GM18951 (cell line): Measurements from ENCODE around the gene CER1.
"Not testable (repeated sequence)": the region's sequence is repeated elsewhere in the genome, so short reads cannot be mapped to it uniquely, and the experiment has no call there.

Experiments used
- POLR2A ChIP-seq: IDR thresholded peaks from 4 replicates; pipeline ENCODE4 v1.6.1; 2011; ENCODE audit warnings: mild to moderate bottlenecking; ENCODE audit not compliant: insufficient read length, insufficient read depth; ENCODE audit errors: extremely low read depth
- in situ Hi-C: fragments of 300-500 bp; cut with MboI; formaldehyde crosslinking; loops from one replicate; pipeline ENCODE4 v1.12.0; 2022; ENCODE audit warnings: low sequenced_read_pairs, mixed read lengths, inconsistent platforms; ENCODE audit not compliant: unreplicated experiment

The CER1 gene

DNA sequence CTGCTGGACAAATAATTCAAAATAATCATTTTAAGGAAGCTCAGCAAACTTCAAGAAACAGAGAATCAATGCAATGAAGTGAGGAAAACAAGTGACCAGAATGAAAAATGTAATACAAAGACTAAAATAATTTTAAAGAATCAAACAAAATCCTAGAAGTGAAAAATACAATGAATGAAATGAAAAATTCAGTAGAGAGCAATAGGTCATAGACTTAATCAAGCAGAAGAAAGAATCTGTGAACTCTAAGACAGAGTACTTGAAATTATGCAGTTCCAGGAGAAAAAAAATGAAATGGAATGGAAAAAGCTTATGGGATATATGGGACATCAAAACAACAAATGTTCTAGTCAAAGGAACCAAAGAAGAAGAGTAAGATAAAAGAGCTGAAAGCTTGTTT is 17.5 kb downstream of the CER1 start:
- TF ChIP-seq POLR2A, result no peak
- in situ Hi-C loops, result no loop called here

DNA sequence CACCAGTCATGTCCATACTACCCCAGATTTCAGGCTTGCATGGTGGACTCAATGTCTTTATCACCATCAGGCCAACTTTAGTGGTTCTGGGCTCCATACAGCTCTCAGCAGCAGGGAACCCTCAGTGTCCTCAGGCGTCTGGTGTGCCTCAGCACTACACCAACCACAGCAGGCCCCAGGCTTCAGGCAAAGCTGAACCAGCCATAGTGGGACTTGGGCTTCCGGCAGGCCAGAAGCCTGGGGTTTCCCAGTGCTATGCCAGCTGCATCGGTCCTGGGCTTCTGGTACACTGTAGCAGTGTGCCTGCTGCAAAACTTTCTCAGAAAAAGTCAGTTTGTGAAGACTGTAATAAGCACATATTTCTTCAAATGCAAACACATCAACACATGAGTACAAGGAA is 18.3 kb downstream of the CER1 start:
- TF ChIP-seq POLR2A, result no peak
- in situ Hi-C loops, result no loop called here

DNA sequence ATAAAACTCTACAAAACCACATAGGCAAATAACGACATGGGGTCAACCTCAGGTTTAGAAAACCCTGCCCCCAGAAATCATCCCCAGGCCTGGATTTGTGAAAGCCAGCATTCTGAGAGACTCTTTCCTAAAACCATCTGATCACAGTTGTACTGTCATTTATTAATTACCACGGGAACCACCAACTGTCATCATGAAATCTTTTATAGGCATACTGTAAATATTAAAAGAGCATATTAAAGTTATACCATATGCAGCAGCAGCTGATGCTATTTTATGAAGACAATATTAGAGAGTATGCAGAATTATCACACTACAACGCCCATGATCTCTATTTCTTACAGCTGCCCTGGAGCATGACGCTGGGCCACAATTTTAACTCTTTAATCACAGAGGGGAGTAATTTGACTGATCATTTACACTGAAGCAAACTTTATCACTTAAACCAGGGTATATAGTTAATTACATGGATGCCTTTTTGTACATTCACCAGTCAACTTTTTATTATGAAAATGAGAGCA is 20.3 kb downstream of the CER1 start:
- in situ Hi-C loops, result no loop called here
- TF ChIP-seq POLR2A, result no peak

DNA sequence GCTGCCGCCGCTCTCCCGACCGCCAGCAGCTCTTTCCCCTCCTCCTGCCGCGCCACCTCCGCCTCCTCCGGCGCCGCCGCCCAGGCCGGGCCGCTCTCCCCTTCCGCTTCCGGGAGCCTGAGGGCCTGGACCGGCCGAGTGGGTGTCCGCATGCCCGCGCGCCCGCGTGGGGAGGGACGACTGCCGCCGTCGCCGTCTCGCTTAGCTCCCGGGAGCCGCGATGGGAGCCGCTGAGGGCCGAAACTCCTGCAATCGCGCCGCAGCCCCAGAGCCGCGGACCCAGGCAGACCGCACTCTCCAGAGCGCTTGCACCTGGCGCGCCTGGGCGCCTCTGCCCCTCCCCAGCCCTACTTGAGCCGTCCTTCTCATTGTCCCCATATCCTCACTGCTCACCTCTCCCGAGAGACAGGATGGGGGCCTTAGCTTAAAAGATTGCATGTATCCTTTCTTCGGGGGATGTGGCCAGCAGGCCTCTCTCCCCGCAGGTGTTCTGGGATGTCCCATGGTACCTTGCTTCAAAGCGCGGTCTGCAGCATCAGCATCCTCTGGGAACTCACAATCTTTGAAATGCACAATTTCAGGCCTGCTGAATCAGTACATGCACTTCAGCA is 29.2 kb downstream of the CER1 start, which contains the start of gene ZDHHC21:
Gene ZDHHC21, minus strand, starts transcription at position 182 of the 611 bp plus-strand sequence. CDS start 19,092 bp downstream, outside the sequence.
- in situ Hi-C loops, result no loop called here
- peak; percentile 80 for TF ChIP-seq POLR2A

DNA sequence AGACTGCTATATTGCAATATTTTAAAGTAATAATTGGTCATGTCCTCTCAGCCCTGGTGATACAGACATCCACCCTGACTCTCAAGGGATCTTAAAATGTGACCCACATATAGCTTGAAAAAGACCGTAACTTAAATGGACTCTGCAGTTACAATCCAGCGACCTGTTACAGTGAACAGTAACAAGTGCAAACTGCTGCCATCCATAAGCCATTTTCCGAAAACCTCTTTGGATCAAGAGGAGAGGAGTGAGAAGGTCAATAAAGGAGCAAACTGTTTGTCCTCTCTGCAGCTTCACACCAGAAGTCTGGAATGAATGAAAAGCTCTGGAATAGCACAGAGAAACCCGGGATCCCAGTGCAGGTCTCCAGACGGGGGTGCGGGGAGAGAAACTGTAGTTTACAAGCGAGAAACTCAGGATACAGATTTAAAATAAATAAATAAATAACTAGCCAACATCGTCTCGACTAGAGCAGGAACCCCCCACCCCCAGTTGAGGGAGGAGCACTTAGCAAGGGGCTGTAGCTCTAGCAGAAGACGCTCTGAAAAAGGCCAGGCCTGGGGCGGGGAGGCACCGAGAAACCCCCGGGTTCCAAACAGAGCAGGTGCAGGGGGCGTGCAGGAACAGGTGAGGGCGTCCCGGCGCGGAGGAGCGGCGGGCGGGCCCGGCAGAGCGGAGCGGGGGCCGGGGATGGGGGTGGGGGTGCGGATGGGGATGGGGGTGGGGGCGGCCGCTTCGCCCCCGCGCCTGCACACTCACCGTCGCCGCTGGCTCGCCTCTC is 29.9 kb downstream of the CER1 start:
- in situ Hi-C loops, result no loop called here
- TF ChIP-seq POLR2A, result no peak

DNA sequence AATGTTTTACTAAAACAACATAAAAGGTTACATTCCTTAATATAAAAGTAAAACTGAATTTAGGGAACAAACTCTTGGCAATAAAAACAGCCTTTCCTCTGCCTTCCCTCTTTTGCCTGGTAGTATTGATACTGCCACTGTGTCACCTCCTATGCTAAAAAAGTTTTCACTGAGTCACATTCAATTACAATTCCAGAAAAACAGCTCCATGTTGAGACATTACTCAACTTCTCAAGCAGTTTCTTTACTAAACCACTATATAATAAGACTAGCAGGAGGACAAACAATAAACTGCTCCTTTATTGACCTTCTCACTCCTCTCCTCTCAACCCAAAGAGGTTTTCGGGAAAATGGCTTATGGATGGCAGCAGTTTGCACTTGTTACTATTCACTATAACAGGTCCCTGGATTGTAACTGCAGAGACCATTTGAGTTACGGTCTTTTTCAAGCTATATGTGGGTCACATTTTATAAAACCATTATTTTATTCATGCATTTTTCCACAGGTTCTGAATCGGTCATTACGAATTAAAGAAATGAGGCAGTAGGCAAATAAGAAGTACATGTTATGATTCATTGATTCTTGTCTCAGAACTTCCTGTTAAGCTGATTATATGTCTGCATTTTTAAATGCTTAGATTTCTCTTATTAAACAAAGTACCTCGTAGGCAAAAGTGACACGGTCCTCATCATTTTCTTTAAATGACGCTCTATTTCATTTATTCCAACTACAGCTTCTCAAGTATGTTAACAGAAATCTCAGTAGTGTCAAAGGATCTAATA is 31.4 kb downstream of the CER1 start:
- in situ Hi-C loops, result no loop called here
- no peak for TF ChIP-seq POLR2A

DNA sequence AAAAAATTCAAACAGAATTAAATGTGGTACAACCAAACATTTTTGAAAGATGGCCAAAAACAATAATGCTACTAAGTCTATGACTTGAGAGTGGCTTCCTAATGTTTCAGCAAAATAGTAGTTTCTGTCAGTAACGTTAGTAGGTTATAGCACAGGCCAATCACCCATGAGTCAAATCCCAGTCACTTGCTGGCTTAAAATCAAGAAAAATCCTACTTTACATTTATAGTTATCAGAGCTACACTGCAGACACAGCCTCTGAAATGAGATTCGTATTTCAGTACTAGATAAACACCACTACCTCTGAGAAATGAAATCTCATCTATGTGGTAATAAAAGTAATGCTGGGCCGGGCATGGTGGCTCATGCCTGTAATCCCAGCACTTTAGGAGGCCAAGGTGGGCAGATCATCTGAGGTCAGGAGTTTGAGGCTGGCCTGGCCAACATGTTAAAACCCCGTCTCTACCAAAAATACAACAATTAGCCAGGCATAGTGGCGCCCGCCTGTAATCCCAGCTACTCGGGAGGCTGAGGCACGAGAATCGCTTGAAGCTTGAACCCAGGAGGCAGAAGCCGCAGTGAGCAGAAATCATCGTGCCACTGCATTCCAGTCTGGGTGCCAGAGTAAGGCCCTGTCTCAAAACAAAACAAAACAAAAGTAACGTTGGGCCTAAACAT is 35.4 kb downstream of the CER1 start:
- no peak for TF ChIP-seq POLR2A
- in situ Hi-C loops, result no loop called here

DNA sequence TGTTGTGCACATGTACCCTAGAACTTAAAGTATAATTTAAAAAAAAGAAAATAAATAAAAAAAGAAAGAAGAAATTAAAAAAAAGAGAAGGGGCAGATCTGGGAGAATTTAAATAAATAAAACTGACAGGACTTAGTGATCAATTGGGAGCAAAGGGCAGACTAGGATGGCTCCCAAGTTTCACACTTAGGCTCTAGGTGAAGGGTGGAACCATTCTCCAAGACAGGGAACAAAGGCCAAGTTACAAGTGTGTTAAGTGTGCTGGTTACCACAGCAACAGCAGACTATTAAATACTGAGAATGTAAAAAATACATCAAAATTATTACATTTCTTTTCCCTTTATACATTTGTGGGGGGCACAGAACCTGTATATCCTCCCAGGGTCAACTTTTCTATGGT is 36.4 kb downstream of the CER1 start:
- in situ Hi-C loops, result no loop called here
- TF ChIP-seq POLR2A, result no peak

DNA sequence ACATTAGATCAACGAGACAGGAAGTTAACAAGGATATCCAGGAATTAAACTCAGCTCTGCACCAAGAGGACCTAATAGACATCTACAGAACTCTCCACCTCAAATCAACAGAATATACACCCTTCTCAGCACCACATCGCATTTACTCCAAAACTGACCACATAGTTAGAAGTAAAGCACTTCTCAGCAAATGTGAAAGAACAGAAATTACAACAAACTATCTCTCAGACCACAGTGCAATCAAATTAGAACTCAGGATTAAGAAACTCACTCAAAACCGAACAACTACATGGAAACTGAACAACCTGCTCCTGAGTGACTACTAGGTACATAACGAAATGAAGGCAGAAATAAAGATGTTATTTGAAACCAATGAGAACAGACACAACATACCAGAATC is 39.9 kb downstream of the CER1 start:
- in situ Hi-C loops, result not testable (repeated sequence)

DNA sequence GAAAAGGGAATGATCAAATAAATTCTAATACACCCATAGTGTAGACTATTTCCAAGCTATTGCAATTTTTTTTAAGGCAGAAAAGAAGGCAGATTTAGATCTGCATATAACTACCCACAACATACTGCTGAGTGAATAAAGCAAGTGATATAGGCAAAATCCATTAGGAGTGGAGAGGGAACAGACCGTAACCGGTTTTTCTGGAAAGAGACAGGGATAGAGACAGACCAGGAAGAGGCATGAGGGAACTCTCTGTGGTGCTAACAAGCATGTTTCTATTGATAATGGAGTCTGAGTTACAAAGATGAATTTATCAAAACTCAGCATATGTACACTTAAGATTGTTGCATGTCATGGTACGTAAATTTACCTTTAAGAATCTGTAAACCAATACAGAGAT is 43.8 kb downstream of the CER1 start:
- in situ Hi-C loops, result no loop called here
- no peak for TF ChIP-seq POLR2A

DNA sequence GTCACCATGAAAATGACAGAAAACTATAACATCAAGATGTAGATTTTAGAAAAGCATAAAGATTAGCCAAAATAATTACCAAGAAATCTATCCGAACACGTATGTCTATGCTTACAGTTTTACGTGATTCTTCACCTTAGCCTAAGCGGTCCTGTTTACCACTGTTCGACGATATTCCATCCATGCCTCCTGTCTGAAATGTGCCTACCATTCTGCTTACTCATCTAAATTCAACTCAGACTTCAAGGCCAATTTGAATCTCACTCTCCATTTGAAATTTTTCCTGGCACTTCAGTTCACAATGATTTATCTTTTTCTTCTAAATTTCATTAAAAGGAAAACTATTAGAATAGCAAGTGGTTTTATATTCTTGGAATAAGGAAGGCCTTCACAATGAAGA is 44.7 kb downstream of the CER1 start:
- no peak for TF ChIP-seq POLR2A
- in situ Hi-C loops, result no loop called here

DNA sequence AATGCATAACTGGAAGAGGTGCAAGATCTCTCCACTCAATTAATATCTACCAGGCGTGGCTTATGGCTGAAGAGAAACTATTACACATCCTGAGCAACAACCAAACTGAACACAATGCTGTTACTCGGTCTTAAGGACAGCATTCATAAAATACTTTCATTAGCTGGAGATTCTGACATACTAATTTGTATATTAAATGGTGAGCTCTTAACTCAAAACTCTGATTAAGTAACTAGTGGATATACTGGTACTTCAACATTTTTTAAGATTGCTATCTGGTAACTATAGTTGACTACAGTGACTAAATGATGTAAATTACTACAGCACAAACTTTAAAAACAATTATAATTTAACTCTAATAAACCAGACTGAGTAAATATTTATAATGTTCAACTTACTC is 45.1 kb downstream of the CER1 start:
- TF ChIP-seq POLR2A, result no peak
- in situ Hi-C loops, result no loop called here

DNA sequence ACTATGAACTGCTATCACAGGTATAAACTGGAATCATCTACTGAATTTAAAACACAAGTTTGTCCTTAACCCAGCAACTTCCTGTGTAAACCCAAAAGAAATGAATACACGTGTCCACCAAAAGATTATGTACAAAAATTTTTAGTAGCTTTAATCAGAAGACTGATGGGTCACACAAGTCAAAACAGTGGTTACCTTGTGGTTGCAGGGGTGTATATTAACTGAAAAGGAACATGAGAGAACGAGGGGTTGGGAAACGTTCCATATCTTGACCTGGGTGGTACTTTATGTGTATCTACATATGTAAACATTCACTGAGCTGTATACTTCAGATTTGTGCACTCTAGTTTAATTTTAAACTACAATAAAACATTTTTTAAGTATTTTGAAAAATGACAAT is 47.9 kb downstream of the CER1 start:
- TF ChIP-seq POLR2A, result no peak
- in situ Hi-C loops, result no loop called here
